Neutrophil (primary cell): ENCODE measurements around the gene HPS3.

Source experiments
- H3K27ac ChIP-seq: fragments of 200-600 bp; sonication (generic); 2 replicates; pipeline ENCODE4 v1.5.1; 2016; ENCODE audit warnings: mild to moderate bottlenecking, moderate library complexity
- H3K27me3 ChIP-seq: fragments of 200-600 bp; sonication (generic); 2 replicates; pipeline ENCODE4 v1.6.0; 2016; ENCODE audit warnings: mild to moderate bottlenecking
- H3K36me3 ChIP-seq: fragments of 200-600 bp; sonication (generic); 2 replicates; pipeline ENCODE4 v1.5.1; 2017
- H3K4me1 ChIP-seq, 2 experiments: fragments of 200-600 bp in 1 of 2; sonication (generic) in 1 of 2; 1 replicate in 1 of 2; 2 replicates in 1 of 2; pipeline versions ENCODE4 v1.5.1 to v1.6.1; 2013 to 2016; ENCODE audit warnings: low read depth in 1 of 2, low read length in 1 of 2, mild to moderate bottlenecking in 1 of 2, moderate library complexity in 1 of 2; ENCODE audit not compliant: control insufficient read depth in 1 of 2, insufficient read depth in 1 of 2
- H3K4me3 ChIP-seq, 2 experiments: fragments of 200-600 bp in 1 of 2; sonication (generic) in 1 of 2; 1 replicate in 1 of 2; 2 replicates in 1 of 2; pipeline ENCODE4 v1.5.1; 2013 to 2016; ENCODE audit warnings: low read depth in 1 of 2, low read length in 1 of 2, mild to moderate bottlenecking in 1 of 2, moderate library complexity in 1 of 2
- H3K9me3 ChIP-seq: fragments of 200-600 bp; sonication (generic); 2 replicates; pipeline ENCODE4 v1.5.1; 2016
- TF ChIP-seq, protein P1 (sequence below): fragments of 200-600 bp; sonication (generic); IDR thresholded peaks from 2 replicates; pipeline ENCODE4 v1.5.1; 2016; ENCODE audit warnings: antibody characterized with exemption

HPS3 gene

DNA sequence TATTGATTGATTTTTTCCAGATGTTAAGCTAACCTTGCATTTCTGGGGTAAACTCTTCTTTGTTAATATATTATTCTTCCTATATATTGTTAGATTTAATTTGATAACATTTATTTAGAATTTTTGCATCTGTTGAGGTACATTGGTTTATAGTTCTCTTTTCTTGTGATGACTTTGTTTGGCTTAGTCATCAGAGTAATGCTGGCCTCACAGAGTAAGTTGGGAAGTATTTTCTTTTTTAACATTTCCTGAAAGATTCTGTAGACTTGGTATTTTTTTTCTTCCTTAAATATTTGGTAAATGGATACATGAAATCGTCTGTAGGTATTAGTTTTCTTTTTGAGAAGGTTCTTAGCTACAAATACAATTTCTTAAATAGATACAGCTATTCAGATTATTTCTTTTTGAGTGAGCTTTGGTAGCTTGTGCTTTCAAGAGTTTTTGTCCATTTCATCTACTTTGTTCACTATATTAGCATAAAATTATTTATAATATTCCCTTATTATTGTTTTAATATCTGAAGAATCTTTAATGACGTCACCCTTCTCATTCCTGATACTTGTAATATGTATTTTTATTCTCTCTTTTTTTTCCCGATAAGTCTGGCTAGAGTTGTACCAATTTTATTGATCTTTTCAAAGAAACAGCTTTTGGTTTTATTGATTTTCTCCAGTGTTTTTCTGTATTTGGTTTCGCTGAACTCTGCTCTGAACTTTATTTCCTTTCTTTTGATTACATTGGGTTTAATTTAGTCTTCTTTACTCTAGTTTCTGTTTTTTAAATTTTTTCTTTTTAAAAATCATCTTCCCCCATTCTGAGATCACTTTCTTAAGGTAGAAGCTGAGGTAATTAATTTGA, 6.5 kb upstream of the HPS3 start:
- H3K4me3 ChIP-seq = no peak overlapping the region
- H3K36me3 ChIP-seq = no peaks in the 10 kb centered on the region
- no peaks in the 10 kb centered on the region for H3K4me1 ChIP-seq
- no peaks in the 10 kb centered on the region for H3K9me3 ChIP-seq
- TF ChIP-seq, protein P1, sequence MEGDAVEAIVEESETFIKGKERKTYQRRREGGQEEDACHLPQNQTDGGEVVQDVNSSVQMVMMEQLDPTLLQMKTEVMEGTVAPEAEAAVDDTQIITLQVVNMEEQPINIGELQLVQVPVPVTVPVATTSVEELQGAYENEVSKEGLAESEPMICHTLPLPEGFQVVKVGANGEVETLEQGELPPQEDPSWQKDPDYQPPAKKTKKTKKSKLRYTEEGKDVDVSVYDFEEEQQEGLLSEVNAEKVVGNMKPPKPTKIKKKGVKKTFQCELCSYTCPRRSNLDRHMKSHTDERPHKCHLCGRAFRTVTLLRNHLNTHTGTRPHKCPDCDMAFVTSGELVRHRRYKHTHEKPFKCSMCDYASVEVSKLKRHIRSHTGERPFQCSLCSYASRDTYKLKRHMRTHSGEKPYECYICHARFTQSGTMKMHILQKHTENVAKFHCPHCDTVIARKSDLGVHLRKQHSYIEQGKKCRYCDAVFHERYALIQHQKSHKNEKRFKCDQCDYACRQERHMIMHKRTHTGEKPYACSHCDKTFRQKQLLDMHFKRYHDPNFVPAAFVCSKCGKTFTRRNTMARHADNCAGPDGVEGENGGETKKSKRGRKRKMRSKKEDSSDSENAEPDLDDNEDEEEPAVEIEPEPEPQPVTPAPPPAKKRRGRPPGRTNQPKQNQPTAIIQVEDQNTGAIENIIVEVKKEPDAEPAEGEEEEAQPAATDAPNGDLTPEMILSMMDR = no peak
- no peak overlapping the region for H3K27ac ChIP-seq
- H3K27me3 ChIP-seq = peaks cover 8% of the 10 kb centered on the region

DNA sequence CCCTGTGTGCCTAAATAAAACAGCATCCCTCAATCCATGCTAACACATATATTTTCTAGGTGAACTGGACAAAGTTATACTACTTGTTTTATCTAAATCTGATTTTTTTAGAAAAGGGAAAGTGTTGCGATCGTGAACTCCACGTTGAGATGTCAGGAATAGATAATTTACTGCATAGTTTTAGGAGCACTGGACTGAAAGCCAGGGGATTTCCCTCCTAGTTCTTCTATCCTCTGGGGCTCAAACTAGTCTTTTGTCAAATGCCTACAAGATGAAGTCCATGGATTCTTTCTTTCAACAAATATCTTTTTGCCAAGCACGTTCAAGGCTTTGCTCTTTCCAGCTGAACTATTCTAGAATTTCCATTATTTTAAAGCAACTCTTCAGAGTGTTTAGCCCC, 617 bp upstream of the HPS3 start:
- TF ChIP-seq, protein P1 = no peak
- Histone ChIP-seq H3K27me3 (peaks cover 15% of the 10 kb centered on the region), H3K36me3 (no peaks in the 10 kb centered on the region), H3K4me1 (peaks cover 29 to 35% of the 10 kb centered on the region in 2 experiments), H3K27ac (peak overlapping the region; percentile 74), H3K9me3 (no peaks in the 10 kb centered on the region), H3K4me3 (peak overlapping the region; percentile 65 to 96)

DNA sequence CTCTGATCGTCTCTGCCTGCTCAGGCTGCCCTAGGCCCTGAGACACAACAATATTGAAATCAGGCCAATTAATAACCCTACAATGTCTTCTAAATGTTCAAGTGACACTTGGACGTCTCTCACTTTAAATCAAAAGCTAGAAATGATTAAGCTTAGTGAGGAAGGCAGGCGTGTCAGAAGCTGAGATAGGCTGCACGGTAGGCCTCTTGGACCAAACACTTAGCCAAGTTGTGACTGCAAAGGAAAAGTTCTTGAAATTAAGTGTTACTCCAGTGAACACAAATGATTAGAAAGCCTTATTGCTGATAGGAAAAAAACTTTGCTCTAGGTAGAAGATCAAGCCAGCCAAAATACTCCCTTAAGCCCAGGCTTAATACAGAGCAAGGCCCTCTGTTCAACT, 2.2 kb downstream of the HPS3 start:
- Histone ChIP-seq H3K27me3 (peaks cover 15% of the 10 kb centered on the region), H3K27ac (peak overlapping the region; percentile 23), H3K4me1 (peaks cover 29 to 35% of the 10 kb centered on the region in 2 experiments), H3K4me3 (no peak overlapping the region), H3K36me3 (no peaks in the 10 kb centered on the region), H3K9me3 (no peaks in the 10 kb centered on the region)
- TF ChIP-seq, protein P1 = no peak

DNA sequence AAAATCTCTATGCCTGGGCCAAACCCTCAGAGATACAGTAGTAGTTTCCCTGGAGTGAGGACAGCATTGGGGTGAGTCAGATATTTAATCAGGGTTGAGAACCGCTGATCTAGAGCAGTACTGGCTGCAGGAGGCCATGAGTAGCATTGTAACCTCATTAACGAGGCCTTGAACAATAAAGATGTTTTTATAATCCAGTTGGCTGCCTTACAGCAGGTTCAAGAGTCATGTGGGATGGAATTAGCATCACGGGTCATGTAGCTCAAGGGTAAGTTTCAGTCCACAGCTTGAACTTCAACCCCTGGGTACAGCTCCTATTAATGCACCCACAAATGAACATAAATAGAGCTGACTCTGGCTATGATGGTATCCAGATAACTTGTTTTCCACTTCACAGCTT, 5.1 kb downstream of the HPS3 start:
- Histone ChIP-seq H3K27me3 (no peaks in the 10 kb centered on the region), H3K4me1 (peaks cover 20 to 26% of the 10 kb centered on the region in 2 experiments), H3K4me3 (no peak overlapping the region), H3K9me3 (no peaks in the 10 kb centered on the region), H3K36me3 (no peaks in the 10 kb centered on the region), H3K27ac (no peak overlapping the region)
- TF ChIP-seq, protein P1 = no peak

DNA sequence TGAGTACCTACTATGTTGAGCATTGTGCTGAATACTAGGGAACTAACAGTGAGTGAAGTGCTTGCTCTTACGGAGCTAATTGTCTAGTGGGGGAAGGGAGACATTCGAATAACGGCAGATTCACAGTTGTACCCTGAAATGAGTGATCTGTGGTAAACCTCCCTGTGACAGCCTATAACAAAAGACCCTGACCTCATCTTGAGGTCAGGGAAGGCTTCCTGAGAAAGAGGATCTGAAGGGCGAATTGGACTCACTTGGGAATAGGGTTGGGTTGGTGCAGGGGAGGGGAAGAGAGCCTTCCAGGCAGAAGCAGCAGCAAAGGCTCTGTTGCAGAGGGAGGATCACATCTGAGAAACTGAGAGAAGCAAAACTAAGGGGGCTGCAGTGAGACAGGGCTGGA, 13.2 kb downstream of the HPS3 start:
- Histone ChIP-seq H3K4me3 (no peak overlapping the region), H3K4me1 (peaks cover 10 to 17% of the 10 kb centered on the region in 2 experiments), H3K27me3 (no peaks in the 10 kb centered on the region), H3K9me3 (no peaks in the 10 kb centered on the region), H3K27ac (no peak overlapping the region), H3K36me3 (peaks cover 32% of the 10 kb centered on the region)
- TF ChIP-seq, protein P1 = no peak
